HG03280 (cell line): ENCODE measurements around the gene CNDP1.
A peak's percentile ranks its signal among the peaks of the same experiment; 100 is the strongest.
"Not testable (repeated sequence)": the region's sequence is repeated elsewhere in the genome, so short reads cannot be mapped to it uniquely, and the experiment has no call there.

Source experiments
- ATAC-seq: cut with Tn5 transposase; IDR thresholded peaks from one replicate; pipeline ENCODE4 v1.9.1; 2021; ENCODE audit warnings: mild to moderate bottlenecking, moderate library complexity; ENCODE audit not compliant: unreplicated experiment

CNDP1 gene

DNA sequence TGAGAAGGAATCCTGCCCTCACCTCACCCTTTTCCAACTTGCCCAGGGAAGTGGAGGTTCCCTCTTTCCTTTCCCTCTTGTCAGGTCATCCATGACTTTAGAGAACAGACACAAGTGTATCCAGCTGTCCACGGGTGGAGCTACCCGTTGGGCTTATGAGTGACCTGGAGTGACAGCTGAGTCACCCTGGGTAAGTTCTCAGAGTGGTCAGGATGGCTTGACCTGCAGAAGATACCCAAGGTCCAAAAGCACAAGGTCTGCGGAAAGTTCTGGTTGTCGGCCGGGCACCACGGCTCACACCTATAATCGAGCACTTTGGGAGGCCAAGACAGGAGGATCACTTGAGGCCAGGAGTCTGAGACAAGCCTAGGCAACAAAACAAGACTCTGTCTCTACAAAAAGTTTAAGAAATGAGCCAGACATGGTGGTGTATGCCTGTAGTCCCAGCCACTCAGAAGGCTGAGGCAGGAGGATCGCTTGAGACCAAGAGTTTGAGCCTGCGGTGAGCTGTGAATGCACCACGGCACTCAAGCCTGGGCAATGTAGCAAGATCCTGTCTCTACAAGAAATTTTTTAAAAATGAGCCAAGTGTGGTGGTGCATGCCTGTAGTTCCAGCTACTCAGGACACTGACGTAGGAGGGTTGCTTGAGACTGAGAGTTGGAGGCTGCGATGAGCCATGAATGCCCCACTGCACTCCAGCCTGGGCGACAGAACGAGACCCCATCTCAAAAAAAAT is 14.0 kb upstream of the CNDP1 start:
- no peak for ATAC-seq

DNA sequence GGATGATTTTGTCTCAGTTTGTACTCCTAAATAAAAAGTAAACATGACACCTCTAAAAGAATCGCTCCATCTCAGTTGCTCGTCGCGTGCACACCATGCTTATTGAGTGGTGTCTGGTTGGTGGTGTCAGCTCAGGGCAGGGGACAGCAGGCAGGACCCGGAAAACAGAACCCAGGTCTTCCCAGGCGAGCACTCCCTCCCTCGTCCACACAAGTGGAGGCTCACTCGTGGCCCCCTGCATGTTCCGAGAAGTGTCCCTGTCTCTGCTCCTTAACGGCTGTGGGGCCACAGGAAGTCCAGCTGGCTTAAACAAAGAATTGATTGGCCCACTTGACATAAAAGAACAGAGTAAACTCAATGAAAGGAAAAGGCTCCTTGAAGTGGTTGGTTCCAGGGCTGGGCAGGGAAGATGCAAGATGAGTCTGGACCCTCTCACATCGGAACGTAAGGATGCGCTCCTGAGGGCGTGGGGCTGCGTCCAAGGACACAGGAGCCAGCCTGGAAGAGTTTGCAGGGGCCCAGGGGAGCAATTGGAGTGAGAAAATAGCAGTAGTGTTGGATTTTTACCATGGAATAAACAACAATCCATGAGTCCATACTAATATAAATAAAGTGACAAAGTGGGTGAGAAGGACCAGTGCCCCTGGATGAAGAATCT is 13.1 kb upstream of the CNDP1 start:
- no peak for ATAC-seq

DNA sequence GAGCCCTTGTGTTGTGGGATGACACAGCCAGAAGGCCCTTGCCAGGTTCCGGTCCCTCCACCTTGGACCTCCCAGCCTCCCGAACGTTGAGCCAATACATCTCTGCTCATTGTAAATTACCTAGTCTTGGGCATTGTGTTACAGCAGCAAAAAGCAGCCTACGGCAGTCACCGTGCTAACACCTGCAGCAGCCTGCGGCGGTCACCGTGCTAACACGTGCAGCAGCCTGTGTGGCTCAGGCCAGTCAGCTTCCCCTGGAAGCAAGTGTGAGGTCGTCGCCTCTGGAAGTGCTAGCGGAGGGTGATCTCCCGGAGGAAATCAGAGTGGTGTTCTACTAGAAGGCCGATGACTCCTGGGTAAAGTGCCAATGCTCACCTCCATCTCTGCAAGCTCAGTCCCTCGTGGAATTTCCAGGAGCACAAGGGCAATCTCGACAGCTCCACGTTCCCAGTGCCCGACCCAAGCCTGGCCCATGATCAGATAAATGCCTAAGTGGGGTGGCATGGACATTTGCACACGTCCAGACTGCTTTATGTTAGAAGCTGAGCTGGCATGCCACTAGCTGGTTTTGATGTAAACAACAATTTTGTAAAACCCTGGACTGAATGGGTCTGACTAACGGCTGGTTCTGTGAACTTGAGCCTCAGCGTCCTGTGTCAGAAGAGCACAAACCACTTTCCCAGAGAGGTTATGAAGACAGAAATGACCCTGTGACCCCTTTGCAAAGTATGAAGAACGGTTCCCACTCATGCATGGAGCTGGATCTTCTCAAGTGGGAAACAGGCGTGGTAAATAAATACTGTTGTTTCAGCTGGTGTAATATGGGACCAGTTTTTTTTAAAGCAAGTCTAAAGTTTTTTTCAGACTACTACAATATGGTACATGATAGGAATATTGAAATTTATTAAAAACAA is 11.4 kb upstream of the CNDP1 start:
- no peak for ATAC-seq

DNA sequence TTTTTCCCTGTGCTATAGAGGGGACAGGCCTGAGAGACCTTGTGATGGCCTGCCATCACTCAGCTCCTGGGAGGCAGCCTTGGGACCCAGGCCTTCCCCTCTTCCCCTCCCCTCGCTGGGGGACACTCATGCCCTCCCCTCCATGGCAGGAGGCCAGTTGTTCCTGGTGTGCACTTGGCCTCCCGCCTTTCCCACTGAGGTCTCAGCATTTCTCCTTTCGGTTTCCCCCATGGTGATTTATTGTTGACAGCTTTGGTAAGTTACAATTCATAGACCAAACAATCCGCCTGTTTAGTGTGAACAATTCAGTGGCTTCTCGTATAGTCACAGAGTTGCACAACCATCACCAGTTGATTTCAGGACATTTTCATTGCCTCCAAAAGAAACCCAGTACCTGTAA is 10.2 kb upstream of the CNDP1 start:
- no peak for ATAC-seq

GRCh38 chr18:74524915-74525314 is 9.4 kb upstream of the CNDP1 start:
- ATAC-seq: not testable (repeated sequence)

DNA sequence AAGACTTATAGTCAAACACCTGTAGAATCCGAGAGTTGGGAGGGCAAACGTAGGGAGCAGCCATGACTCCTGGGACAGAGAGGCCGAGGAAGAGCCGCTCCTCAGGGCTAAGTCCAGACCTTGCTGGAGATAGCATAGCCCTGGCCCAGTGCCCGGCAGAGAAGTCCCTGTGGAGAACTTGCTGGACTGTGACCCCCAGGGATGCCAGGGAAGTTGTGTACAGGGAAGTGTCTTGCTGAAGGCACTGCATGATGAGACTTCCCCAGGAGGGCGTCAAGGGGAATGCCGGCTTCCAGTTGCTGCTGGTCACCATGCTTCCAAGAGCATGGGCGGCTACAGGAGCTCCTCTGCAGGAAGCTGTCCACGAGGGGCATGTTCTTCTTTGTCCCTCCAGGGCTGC is 8.6 kb upstream of the CNDP1 start:
- ATAC-seq: no peak

DNA sequence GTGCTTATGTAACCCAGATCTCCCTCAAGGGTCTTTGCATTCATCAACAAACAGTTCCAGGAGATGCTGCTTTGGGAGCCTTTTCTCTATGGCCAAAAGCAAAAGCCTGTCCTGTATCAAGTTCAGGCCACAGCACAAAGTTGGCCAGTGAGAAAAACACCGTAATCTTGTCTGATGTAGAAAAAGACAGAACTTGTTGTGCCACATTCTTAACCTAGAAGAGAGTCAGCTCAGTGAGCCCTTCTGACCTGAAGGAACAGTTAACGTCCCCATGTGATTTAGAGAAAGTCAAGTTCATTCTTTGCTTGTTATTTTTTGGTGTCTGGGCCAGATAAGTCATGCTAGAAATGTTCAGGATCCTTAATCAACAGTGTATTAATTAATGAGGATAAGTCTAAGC is 7.8 kb upstream of the CNDP1 start:
- no peak for ATAC-seq

GRCh38 chr18:74528478-74528877 is 5.8 kb upstream of the CNDP1 start:
- ATAC-seq: peak; percentile 72

GRCh38 chr18:74528913-74529312 is 5.4 kb upstream of the CNDP1 start:
- no peak for ATAC-seq

GRCh38 chr18:74529378-74529777 is 4.9 kb upstream of the CNDP1 start:
- ATAC-seq: no peak

DNA sequence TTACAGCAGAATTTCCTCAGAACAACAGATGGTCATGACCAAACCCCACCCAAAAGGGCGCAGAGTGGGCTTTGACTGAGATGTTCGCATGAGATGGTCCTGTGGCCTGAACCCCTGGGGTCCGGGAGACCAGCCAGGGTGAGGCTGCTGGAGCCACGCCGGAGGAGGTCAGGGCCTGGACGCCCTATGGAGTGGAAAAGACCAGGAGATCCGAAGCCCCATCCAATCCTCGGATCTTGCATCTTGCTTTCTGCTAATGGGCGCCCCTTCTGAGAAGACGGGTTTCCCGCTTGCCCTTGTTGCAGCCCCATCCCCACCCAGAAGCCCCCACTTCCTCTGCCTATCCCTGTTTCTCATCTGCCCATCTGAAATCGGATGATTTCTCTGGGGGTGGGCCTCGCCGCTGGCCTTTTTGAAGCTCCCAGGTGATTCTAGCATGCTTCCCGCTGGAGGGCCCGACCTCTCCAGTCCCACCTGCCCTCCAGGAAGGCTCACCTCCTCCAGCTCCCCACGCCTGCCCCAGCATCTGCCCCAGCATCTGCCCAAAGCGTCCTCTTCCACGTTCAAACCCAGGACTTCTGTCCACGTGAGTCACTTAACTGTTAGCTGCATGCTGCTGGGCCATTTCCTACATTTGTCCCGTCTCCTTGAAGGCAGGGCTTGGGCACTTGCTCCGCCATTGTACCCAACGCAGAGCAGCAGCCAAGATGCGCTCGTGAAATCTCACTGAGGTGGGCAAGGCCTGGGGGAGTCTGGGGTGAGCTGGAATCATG is 4.3 kb upstream of the CNDP1 start:
- ATAC-seq: no peak

GRCh38 chr18:74530584-74530862 is 3.8 kb upstream of the CNDP1 start:
- ATAC-seq: no peak

GRCh38 chr18:74531043-74531442 is 3.3 kb upstream of the CNDP1 start:
- no peak for ATAC-seq

DNA sequence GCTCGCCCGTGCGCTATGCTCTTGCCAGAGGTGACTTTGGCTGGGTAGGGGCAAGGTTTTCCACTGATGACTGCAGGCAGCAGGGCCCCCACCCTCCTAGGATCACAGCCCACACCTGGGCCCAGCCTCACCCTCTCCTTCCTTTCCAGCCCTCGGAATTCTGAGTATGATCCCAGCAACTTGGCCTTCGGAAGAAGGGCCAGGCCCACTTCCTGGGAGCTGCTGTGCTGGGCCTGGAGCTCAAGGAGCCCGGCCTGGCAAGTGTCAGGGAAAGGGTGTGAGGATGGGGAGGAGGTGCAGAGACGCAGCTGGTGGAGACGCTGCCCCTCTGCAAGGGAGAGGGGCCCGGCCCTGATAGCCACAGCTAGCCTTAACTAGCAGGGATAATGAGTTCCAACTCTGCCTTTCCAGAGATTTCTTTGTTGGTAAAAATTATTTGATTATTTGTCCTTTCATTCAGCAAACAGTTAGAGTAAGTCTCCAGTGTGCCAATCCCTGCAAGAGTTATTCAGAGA is 1.7 kb upstream of the CNDP1 start:
- no peak for ATAC-seq

DNA sequence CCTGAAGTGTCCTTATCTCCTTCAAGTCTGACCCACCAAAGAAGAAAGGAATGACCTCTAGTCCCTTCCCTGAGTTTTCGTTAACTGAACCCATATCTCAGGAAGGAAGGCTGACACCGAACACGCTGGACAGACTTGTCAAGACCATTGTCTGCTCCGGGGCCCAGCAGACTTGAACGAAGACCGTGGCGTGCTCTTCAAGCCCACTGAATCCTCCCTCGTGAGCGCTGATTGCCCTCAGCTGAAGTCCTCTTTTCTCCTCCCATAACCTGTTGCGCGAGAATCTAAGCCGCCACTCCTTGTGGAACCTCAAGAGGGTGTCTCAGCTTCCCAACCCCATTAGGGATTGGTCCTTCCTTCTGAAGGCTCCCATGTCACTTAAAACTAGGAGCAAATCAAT is 634 bp upstream of the CNDP1 start:
- ATAC-seq: no peak

GRCh38 chr18:74534981-74535649 is 815 bp downstream of the CNDP1 start:
- ATAC-seq: peak; percentile 79

DNA sequence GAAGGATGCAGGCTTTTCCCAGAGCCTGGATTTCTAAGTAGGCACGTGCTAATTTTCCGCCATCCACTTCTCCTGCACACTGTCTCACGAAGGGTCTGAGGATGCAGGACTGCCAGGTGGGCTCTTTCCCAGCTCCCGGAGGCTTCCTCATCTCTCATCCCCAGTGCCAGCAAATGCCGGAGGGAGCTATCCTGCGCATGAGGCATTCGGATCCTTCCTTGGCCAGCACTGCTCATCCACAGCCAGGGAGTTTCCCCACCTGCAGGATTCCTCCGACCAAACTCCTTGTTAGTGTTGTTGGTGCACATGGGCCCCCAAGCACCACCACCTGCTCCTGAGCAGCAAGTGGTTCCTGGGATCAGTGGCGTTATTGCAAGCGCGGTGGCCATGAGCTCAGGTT is 5.0 kb downstream of the CNDP1 start:
- no peak for ATAC-seq

GRCh38 chr18:74540652-74541421 is 6.5 kb downstream of the CNDP1 start:
- ATAC-seq: no peak

DNA sequence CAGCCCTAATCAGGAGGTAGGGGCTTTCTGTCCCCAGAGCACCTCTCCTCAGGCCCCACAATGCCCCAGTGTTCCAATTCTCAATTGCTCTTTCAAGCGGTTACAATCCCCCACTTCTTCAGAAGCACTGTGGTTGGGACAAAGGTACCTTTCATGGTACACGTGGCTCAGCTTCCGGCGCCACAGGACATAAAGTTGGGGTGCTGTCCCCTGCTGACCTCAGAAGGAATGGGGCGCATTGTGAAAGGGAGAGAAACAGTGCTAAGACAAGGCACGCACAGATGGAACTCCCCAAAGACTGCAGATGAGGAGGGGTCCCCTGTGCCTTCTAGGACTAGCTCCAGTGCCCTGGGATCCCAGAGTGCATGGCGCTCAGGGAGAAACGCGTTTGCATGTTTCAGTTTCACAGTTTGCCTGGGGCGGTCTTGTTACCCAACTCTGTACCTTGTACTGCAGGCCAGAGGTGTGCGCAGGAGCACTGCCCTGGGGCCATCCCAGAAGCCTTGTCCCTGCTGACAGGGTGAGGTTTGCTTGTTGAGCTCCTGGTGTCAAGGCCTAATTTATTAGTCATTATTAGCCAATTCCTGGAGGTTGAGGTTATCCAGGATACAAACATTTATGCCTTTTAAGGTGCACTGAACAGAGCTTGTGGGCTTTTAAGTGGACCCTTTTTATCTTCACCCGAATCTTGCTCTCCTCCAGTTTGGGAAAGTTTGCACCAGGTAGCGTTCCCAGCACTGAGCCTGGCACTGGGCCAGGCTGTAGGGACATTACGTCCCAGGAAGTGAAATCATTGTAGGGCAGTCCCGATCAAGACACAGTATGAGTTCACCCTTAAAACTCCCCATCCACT is 7.6 kb downstream of the CNDP1 start:
- no peak for ATAC-seq
